ENCODE data around the gene PRUNE2.

The PRUNE2 gene

DNA sequence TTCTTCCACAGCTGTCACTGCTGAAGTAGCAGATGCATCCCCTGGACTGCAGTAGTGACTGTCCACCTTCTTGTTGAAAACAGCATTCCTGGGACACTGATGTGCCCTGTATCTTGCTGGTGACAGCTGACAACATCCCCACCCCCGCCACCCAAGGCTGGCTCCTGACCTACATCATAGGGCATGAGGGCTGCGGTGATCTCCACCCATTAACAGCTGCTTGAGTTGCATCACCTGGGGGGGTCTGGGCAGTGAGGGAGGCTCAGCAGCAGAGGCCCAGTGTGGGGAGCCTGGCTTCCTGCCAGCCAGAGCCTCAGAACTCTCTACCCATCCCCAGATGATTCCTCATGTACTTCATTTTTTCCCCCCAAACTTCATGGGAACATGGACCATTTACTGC lies 4.1 kb downstream of the PRUNE2 start:
- FAIRE-seq = no peak

GRCh38 chr9:76900884-76901440 lies 5.0 kb downstream of the PRUNE2 start:
- FAIRE-seq = no peak

- FAIRE-seq = no peak
Observed at GRCh38 chr9:76898786-76899185, 7.1 kb downstream of the PRUNE2 start.

DNA sequence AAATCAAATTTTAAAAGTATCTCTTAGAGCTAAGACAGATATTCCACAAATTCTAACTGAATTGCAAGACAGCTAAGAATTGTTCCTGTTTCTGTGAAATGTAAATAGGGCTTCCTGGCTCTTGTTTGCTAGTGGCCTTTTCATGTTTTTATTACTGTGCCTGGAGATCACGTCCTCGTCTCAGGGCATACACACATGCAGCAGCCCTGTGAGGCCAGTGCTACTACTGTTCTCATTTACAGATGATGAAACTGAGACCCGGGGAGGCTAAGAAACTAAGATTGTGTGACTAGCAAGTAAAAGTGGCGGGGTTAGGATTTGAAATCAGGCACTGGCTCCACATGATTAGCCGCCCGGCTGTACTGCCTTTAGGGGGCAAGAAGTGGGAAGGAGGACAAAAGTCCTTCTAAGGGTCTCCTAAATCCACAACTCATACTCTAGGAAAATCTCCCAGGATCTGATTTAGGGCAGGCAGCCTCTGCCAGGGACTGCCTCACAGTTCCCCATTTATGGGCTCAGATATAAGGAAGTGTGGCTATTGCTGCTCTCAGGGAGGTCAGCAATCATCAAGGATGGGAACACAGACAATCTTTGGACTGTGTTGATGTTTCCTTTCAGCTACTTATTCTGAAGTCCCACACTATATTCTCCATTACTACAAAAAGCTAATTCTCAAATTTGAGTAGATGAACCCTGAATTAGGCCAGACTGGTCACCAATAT lies 7.9 kb downstream of the PRUNE2 start:
- FAIRE-seq = no peak

DNA sequence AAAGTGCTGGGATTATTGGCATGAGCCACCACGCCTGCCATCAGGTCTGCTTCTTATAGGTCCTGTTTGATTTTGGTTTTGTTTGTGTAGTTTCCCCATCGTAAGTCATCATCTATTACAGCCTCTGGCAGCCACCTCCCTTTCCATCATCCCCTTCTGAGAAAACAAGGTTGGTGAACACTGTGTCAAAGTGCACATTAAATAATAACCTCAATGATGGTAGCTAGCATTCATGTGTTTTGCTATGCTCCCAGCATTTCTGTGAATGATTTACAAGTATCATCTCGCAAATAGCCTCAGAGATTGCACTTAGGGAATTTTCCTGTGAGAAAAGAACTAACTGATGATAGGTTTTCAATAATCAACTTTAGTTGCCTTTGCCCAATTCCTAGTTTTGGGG lies 9.9 kb downstream of the PRUNE2 start:
- FAIRE-seq = no peak

DNA sequence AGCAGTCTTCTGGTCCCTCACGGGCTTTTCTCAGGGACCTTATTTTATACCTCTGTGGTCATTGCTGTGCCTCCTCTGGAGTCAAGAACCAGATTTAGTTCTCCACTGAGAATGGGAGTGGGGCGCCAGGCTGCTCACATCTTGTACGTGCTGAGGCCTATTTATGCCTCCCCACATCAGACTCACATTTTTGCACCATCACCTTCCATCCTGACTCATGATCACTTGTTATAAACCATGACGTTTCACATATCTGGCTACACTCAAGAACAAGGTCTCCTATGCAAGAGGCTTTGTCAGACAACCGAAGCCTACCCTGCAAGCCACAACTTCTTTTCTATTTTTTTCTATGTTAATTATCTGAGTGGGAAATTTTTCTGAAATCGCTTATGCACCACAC lies 10.7 kb downstream of the PRUNE2 start:
- no peak for FAIRE-seq

DNA sequence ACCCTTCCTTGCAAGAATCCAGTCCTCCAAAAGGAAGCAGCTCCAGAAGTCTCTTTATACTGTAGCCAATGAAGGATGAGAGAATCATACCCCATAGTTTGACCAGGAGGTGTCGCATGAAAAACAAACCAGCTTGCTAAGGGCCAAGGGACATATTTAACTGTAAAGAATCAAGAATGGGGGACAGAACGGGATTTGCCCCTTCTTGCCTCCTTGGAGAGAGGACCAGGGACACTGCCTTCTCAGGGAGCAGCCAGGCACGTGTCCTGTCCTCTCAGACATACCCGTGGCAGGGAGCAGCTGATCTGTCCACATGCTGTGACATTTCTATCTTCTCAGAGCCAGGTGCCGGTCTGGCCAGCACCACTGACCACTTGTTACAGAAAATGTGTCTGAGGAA lies 11.7 kb downstream of the PRUNE2 start:
- no peak for FAIRE-seq

- FAIRE-seq = no peak
Observed at GRCh38 chr9:76893395-76893932, 12.4 kb downstream of the PRUNE2 start.

GRCh38 chr9:76891874-76892273 lies 14.0 kb downstream of the PRUNE2 start:
- FAIRE-seq = no peak

DNA sequence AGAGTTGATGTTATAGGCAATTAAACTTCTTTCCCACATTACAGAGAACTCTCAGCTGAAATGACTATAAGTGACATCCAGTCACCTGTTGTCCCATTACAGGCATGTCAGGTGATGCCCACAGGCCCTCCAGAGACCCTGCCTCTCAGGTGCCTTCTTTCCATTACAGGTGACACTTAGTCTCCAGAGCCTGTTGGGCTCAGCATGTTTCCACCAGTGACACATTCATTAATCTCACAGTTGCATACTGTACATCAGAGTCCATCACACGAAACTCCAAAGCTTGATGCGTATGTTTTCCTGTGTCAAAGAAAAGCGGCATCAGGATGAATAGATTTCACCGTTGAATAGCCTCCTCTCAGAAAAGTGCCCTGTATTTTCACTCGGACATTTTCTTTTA lies 14.6 kb downstream of the PRUNE2 start:
- FAIRE-seq = no peak

GRCh38 chr9:76887951-76888350 lies 18.0 kb downstream of the PRUNE2 start:
- no peak for FAIRE-seq

GRCh38 chr9:76887003-76887821 lies 18.7 kb downstream of the PRUNE2 start:
- peak; percentile 99 for FAIRE-seq

DNA sequence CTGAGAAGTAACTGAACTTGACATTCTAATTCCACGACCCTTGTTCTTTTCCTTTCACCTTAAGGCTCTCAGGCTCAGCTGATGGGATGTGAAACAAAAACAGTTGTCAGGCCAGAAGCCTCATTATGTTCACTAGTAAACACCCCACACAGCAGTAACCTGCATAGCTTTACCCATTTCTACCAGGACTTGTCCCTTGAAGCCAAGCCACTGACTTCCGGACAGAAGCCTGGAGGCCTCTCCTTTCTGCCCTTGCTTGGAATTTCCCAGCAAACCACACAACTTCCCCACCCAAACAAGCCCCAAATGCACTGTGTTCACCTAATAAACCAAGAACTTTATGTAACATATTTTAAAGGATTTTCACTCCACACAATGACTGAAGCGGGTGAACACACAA lies 19.6 kb downstream of the PRUNE2 start:
- no peak for FAIRE-seq

DNA sequence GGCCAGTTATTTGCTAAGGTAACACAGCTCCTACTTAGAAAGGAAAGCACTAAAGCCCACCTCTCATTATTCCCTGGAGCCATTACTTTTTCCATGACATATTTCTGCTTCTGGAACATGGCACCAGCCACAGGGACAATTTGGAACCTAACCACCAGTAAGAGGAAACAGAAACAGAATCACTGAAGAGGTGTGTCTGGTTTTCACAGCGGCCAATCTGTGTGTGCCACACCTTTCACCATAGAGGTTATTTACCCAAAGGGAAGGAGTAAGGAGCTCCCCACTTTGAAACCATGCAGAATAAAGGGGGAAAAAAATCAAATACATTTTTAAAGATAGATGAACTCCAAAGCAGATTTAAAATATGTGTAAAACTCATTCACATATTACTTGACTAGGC lies 21.1 kb downstream of the PRUNE2 start:
- peak; percentile 95 for FAIRE-seq

DNA sequence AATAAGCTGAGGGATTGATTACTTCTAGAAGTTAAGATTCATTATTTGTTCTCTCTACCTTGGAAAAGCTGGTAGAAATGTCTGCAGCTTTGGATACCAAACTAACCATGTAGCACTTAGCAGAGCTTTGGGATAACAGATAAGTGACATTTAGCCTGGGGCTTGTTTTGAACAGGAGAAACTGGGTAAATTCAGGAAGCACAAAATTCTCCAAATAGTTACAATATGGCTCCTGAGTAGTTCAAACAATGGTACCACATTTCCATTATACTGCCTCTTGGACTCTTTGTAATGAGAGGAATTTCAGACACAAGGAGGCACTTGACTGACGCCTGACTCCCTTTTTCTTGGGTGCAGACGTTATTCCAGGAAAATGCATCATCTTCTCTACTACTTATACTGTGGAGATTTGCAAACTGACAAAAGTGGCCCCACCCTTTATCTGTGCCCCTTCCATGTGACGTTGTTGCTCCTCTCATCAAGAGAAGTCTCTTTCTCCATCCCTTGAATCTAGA lies 22.5 kb downstream of the PRUNE2 start:
- no peak for FAIRE-seq

GRCh38 chr9:76882686-76883085 lies 23.2 kb downstream of the PRUNE2 start:
- FAIRE-seq = no peak

GRCh38 chr9:76880210-76880609 lies 25.7 kb downstream of the PRUNE2 start:
- FAIRE-seq = no peak

DNA sequence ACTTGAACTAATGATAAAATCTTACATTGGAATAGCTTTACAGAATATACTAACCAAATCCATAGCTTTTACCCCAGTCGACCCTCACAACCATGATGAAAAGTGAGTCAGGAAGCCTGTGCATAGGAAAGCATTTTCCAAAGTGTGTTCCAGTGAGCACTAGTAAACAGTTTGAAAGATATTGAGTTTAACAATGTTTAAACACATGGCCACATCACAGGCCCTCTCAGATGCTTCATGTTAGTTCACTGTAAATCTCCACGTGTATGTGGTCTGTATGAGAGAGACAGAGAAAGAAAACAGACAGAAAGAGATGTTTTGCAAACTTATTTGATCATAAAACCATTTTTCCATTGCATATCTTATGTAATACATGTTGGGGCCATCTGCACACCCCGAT lies 27.0 kb downstream of the PRUNE2 start:
- no peak for FAIRE-seq

- no peak for FAIRE-seq
Observed at GRCh38 chr9:76877961-76878360, 28.0 kb downstream of the PRUNE2 start.

GRCh38 chr9:76876098-76876497 lies 29.8 kb downstream of the PRUNE2 start:
- FAIRE-seq = no peak

DNA sequence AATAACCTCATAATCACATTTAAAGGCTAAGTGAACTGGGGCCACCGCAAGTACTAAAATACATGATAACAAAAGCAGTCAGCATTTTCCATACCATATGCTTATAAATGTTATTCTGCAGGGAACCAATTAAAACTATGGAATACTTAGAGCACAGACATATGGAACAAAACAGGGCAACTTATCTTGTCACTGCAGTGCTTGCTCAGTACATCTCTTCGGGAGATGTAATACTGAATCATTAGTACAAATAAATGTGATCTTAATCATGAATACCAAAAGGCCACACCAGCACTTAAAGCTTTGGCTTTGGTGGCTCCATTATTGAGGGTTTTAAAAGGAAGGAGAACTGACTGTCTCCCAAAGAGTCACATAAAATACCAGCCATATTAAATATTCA lies 32.1 kb downstream of the PRUNE2 start:
- FAIRE-seq = no peak

DNA sequence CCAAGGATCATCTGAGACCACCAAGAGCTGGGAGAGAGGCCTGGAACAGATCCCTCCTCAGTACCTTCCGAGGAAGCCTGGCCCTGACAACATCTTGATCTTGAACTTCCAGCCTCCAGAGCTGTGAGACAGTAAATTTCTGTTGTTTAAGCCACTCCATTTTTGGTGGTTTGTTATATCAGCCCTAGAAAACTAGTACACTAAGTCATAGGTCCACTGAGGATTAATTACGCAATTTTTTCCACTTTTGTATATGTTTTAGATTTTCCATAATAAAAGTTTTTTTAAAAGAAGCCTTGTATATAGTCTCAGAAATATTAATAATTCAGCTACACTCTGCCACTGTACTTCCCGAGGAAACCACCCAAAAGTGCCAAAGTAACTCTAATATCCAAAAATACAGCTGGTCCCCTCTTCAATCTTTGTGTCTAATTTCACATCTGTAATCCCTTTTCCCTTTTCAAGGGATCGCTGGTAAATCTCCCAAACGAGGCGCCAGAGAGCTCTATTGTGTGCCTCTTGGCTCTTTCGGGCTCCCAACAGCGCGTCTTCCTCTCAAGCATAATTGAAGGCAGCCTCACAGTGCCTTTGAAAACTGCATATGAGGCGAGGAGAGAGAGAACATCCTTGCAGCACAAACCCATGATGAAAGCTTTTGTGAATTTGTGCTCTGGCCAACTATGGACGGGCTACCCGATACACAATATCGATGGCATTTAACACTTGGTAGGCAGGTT lies 32.7 kb downstream of the PRUNE2 start:
- FAIRE-seq = no peak

- FAIRE-seq = no peak
Observed at GRCh38 chr9:76868897-76869296, 37.0 kb downstream of the PRUNE2 start.

Measured in A204.1 (cell line).